Endothelial cell of umbilical vein (primary cell): ENCODE results near the gene KMT5C. TPM values are rescaled to one million over a fixed set of nuclear protein-coding genes. Genes with fewer than 3 reads are reported as not detected.

ENCODE experiments used
- BruUV-seq: library from RNA; stranded (reverse); fragments of 400-500 nt; replicated peaks from 2 replicates; lab custom pipeline; 2021; lab: Mats Ljungman, UMichigan
- CTCF ChIA-PET: fragments of 300-600, 350-600 bp; sonication (Branson Sonifier 250); formaldehyde crosslinking; loops from one replicate; lab custom pipeline; 2021; ENCODE audit warnings: antibody characterized with exemption, inconsistent platforms; lab: Charles Lee
- POLR2A ChIA-PET: fragments of 300-600, 350-600 bp; sonication (Branson Sonifier 250); formaldehyde crosslinking; loops from one replicate; lab custom pipeline; 2021; ENCODE audit warnings: antibody characterized with exemption, inconsistent platforms; lab: Charles Lee
- DNase-seq: peaks from one replicate; pipeline ENCODE4 v3.0.0-alpha.2; 2011; ENCODE audit warnings: low read depth, low spot score
- FAIRE-seq: peaks from 2 replicates; lab custom pipeline; 2011; peaks lifted over from hg19 to GRCh38; lab: Jason Lieb, UNC
- H2AFZ ChIP-seq: 2 replicates; pipeline ENCODE4 v1.6.0; 2012; ENCODE audit warnings: low read depth, low read length, control low read depth, inconsistent platforms
- H3K27ac ChIP-seq: 2 replicates; pipeline ENCODE4 v1.5.1; 2011; ENCODE audit warnings: low read depth, mild to moderate bottlenecking, control low read depth, low read length, moderate library complexity; ENCODE audit not compliant: insufficient read depth
- H3K27me3 ChIP-seq, 2 experiments: 2 replicates each; pipeline versions ENCODE4 v1.6.0 to v1.6.1; 2011; ENCODE audit warnings: low read length in 2 of 2, mixed read lengths in 1 of 2; ENCODE audit not compliant: control insufficient read depth in 2 of 2, insufficient read depth in 2 of 2
- H3K36me3 ChIP-seq, 2 experiments: 2 replicates in 1 of 2; 3 replicates in 1 of 2; pipeline ENCODE4 v1.5.1; 2011; ENCODE audit warnings: low read length in 2 of 2, mild to moderate bottlenecking in 1 of 2, moderate library complexity in 1 of 2; ENCODE audit not compliant: control insufficient read depth in 2 of 2, insufficient read depth in 2 of 2; ENCODE audit errors: extremely low read depth in 1 of 2
- H3K4me1 ChIP-seq: 3 replicates; pipeline ENCODE4 v1.5.1; 2011; ENCODE audit warnings: mild to moderate bottlenecking, low read length; ENCODE audit not compliant: control insufficient read depth, insufficient read depth; ENCODE audit errors: extremely low read depth
- H3K4me2 ChIP-seq: 2 replicates; pipeline ENCODE4 v1.6.1; 2011; ENCODE audit warnings: low read length, control low read depth, mixed read lengths; ENCODE audit not compliant: insufficient read depth
- H3K4me3 ChIP-seq, 3 experiments: fragments of 200-600 bp in 1 of 3; sonication (generic), shearing (Covaris generic) in 1 of 3; replicated peaks in 1 of 3; 2 replicates each; pipeline ENCODE4 v1.5.1; 2011 to 2016; ENCODE audit warnings: control low read depth in 3 of 3, low read length in 3 of 3, mild to moderate bottlenecking in 2 of 3, inconsistent platforms in 1 of 3, low read depth in 1 of 3, moderate library complexity in 1 of 3; ENCODE audit not compliant: insufficient read depth in 1 of 3
- H3K79me2 ChIP-seq: 2 replicates; pipeline ENCODE4 v1.6.0; 2012; ENCODE audit warnings: low read length, inconsistent platforms; ENCODE audit not compliant: control insufficient read depth, insufficient read depth
- H3K9ac ChIP-seq: replicated peaks from 2 replicates; pipeline ENCODE3; 2011; ENCODE audit warnings: low read length, control low read depth; ENCODE audit not compliant: insufficient read depth; ENCODE audit errors: extremely low read depth
- H3K9me1 ChIP-seq: replicated peaks from 3 replicates; pipeline ENCODE4 v1.6.0; 2011; ENCODE audit warnings: mild to moderate bottlenecking, low read length; ENCODE audit not compliant: control insufficient read depth, insufficient read depth; ENCODE audit errors: extremely low read depth
- H3K9me3 ChIP-seq: replicated peaks from 2 replicates; pipeline ENCODE4 v1.5.1; 2012; ENCODE audit warnings: low read length, inconsistent platforms; ENCODE audit not compliant: control insufficient read depth, insufficient read depth
- H4K20me1 ChIP-seq: replicated peaks from 2 replicates; pipeline ENCODE3; 2011; ENCODE audit warnings: mild to moderate bottlenecking, low read length; ENCODE audit not compliant: control insufficient read depth, insufficient read depth; ENCODE audit errors: extremely low read depth
- CTCF ChIP-seq, 2 donors: IDR thresholded peaks; 1 replicate in 1 of 2; 2 replicates in 1 of 2; pipeline ENCODE4 v1.5.1; 2011; ENCODE audit warnings: low read length in 2 of 2, mild to moderate bottlenecking in 2 of 2, moderate library complexity in 2 of 2, control low read depth in 1 of 2, inconsistent platforms in 1 of 2, low read depth in 1 of 2; ENCODE audit not compliant: insufficient read depth in 1 of 2; ENCODE audit errors: extremely low read depth in 1 of 2
- EZH2 ChIP-seq: IDR thresholded peaks from 2 replicates; pipeline ENCODE4 v1.6.1; 2012; ENCODE audit warnings: borderline replicate concordance, low read depth, mild to moderate bottlenecking, moderate library complexity, low read length, inconsistent platforms; ENCODE audit not compliant: severe bottlenecking
- FOS ChIP-seq: IDR thresholded peaks from 2 replicates; pipeline ENCODE4 v1.6.1; 2011; ENCODE audit warnings: mild to moderate bottlenecking, low read length, moderate library complexity, borderline replicate concordance; ENCODE audit not compliant: insufficient read depth
- GATA2 ChIP-seq: IDR thresholded peaks from 2 replicates; pipeline ENCODE4 v1.7.0; 2011; ENCODE audit warnings: low read depth, mild to moderate bottlenecking, moderate library complexity, mixed read lengths, low read length; ENCODE audit not compliant: insufficient read length, insufficient read depth
- JUN ChIP-seq: IDR thresholded peaks from 2 replicates; pipeline ENCODE4 v1.6.1; 2011; ENCODE audit warnings: borderline replicate concordance, low read depth; ENCODE audit not compliant: insufficient read length, insufficient read depth
- MYC ChIP-seq: IDR thresholded peaks from one replicate; pipeline ENCODE4 v1.6.1; 2011; ENCODE audit warnings: mild to moderate bottlenecking, low read depth, low read length
- POLR2A ChIP-seq: IDR thresholded peaks from 2 replicates; pipeline ENCODE4 v1.6.1; 2012; ENCODE audit warnings: low read depth, mild to moderate bottlenecking, control low read depth, low read length
- POLR2AphosphoS5 ChIP-seq: IDR thresholded peaks from 2 replicates; pipeline ENCODE4 v1.6.1; 2012; ENCODE audit warnings: low read depth, mild to moderate bottlenecking, control low read depth, low read length, moderate library complexity; ENCODE audit not compliant: insufficient read depth
- dilution Hi-C: fragments of 300-500 bp; cut with MboI; formaldehyde crosslinking; loops from one replicate; pipeline ENCODE4 v1.15.0; 2019; ENCODE audit warnings: low sequenced_read_pairs; ENCODE audit not compliant: extremely low pct_ligation_motif_present
- intact Hi-C: fragments of 100-400 bp; cut with micrococcal nuclease; formaldehyde crosslinking; loops from one replicate; pipeline ENCODE4 v1.10.0; 2022
- polyA plus RNA-seq, 4 experiments: library from polyadenylated mRNA; depleted of rRNA in 3 of 4; stranded (reverse) in 3 of 4; unstranded in 1 of 4; fragments of >200 nt; gene quantifications; 2 replicates each; pipeline versions ENCODE4 v1.2.1 to v1.2.3, GENCODE V29; 2011 to 2012; ENCODE audit warnings: missing spikeins in 1 of 4
- total RNA-seq: library from RNA; stranded (reverse); gene quantifications from 2 replicates; pipeline ENCODE4 v1.2.3, GENCODE V29; 2021
- TF ChIP-seq, protein P1 (sequence below): IDR thresholded peaks from 2 replicates; pipeline ENCODE4 v1.6.1; 2011; ENCODE audit not compliant: insufficient read depth, insufficient read length

Gene KMT5C
- total and polyA plus RNA-seq, 2 donors (not counting 3 experiments of a cell fraction or from before 2014, with no cell fraction given), result 7.2 to 13.5 TPM

DNA sequence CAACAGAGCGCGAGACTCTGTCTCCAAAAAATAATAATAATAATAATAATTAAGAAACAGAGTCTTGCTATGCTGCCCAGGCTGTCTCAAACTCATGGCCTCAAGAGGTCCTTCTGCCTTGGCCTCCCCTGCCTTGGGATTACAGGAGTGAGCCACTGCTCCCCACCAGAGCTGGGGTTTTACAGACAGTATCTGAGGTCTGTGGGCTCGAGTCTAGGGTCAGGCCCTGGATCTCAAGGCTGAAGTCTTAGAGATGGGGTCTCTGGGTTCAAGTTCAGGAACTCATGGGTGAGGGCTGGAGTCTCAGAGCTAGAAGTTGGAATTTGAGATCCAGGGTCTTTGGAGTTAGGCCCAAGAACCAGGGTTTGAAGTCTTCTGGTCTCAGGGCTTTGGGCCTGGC lies 27.1 kb downstream of the KMT5C start:
- Histone ChIP-seq H4K20me1 (no peaks in the 10 kb centered on the region), H3K27me3 (peaks cover 10 to 21% of the 10 kb centered on the region in 2 experiments), H3K9ac (no peak overlapping the region), H3K9me1 (no peaks in the 10 kb centered on the region), H3K4me1 (peaks cover 3% of the 10 kb centered on the region), H3K4me3 (no peak overlapping the region), H2AFZ (no peak overlapping the region), H3K9me3 (no peaks in the 10 kb centered on the region), H3K27ac (no peak overlapping the region), H3K4me2 (no peak overlapping the region), H3K79me2 (no peaks in the 10 kb centered on the region), H3K36me3 (no peaks in the 10 kb centered on the region)
- TF ChIP-seq GATA2 (no peak), MYC (no peak), POLR2A (no peak), EZH2 (no peak), CTCF (IDR thresholded peaks at IDR 0.05; ENCODE audit: extremely low read depth in 1 of 2, insufficient read depth in 1 of 2, low read depth in 1 of 2, low read length in 2 of 2) (no peak), FOS (no peak), JUN (no peak), POLR2AphosphoS5 (no peak)
- TF ChIP-seq, protein P1, sequence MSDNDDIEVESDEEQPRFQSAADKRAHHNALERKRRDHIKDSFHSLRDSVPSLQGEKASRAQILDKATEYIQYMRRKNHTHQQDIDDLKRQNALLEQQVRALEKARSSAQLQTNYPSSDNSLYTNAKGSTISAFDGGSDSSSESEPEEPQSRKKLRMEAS, result no peak
- no TSS peak for BruUV-seq
- POLR2A ChIA-PET, result no interaction called here
- CTCF ChIA-PET, result no interaction called here
- dilution Hi-C loops (no loop called here), intact Hi-C loops (no loop called here)
- FAIRE-seq, result no peak
- DNase-seq, result no peak
